GM23248 (cell line): Measurements from ENCODE around the gene ST6GALNAC4.

Experiments
- EZH2 ChIP-seq: fragments of 200-600 bp; sonication (generic); IDR thresholded peaks from 2 replicates; pipeline ENCODE4 v1.6.1; 2018; ENCODE audit warnings: antibody characterized with exemption, mild to moderate bottlenecking; ENCODE audit not compliant: insufficient read depth, poor library complexity, severe bottlenecking
- EZH2phosphoT487 ChIP-seq: fragments of 200-600 bp; sonication (generic); IDR thresholded peaks from 2 replicates; pipeline ENCODE4 v1.6.1; 2018; ENCODE audit warnings: antibody characterized with exemption, moderate library complexity, mild to moderate bottlenecking, low read depth; ENCODE audit not compliant: insufficient read depth

GRCh38 chr9:127893392-127893791 lies 23.4 kb downstream of the ST6GALNAC4 start:
- TF ChIP-seq EZH2 (no peak), EZH2phosphoT487 (no peak)
